Astrocyte (in vitro differentiated cells and primary cell): ENCODE data around the gene BICD1.

Experiments used
- EZH2 ChIP-seq: IDR thresholded peaks from 2 replicates; pipeline ENCODE4 v1.6.1; 2012; ENCODE audit warnings: mild to moderate bottlenecking, low read length, inconsistent platforms; ENCODE audit not compliant: insufficient read depth
- TF ChIP-seq, protein P1 (sequence below): IDR thresholded peaks from 2 replicates; pipeline ENCODE4 v1.5.1; 2011; ENCODE audit warnings: low read depth, mild to moderate bottlenecking, inconsistent platforms, low read length, moderate library complexity; ENCODE audit not compliant: insufficient read depth

DNA sequence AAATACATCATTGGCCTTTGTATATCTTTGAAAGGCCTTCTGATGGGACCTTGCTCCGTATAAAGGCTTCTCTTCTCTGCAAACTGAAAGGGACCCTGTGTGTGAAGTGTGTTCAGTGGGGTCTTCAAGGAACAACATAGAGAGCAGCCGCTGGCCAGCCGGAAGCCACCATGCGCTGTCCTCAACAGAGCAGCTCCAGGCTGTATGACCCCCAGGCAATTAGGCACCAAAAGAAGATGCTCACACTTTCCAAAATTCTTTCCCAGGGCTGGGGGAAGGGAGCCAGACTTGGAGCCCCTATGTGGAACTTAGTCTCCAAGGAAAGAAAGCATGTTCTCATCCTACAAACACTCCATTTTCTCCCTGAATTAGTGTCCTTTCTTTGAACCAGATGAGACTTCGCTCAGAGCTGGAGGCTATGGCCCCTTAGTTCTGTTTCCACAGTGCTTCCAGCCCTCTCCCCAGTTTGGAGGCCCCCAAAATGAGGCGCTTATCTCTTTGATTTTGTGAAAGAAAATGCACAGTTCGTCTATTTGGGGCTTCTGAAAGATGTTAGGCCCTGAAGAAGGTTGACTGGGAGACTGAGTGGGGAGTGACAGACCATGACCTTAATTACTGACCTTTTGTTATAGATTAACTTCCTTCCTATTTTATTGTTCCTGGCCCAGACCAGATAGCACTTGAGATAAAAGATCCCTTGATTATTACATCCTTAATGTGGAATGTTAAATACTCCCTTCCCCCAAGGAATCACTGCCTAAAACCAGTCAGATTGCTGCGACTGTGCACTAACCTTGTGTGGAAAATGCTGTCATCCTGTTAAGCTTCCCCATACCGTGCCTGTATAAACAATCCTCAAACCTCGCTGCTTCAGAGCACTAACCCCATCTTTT lies 164.4 kb downstream of the BICD1 start:
- TF ChIP-seq, protein P1, sequence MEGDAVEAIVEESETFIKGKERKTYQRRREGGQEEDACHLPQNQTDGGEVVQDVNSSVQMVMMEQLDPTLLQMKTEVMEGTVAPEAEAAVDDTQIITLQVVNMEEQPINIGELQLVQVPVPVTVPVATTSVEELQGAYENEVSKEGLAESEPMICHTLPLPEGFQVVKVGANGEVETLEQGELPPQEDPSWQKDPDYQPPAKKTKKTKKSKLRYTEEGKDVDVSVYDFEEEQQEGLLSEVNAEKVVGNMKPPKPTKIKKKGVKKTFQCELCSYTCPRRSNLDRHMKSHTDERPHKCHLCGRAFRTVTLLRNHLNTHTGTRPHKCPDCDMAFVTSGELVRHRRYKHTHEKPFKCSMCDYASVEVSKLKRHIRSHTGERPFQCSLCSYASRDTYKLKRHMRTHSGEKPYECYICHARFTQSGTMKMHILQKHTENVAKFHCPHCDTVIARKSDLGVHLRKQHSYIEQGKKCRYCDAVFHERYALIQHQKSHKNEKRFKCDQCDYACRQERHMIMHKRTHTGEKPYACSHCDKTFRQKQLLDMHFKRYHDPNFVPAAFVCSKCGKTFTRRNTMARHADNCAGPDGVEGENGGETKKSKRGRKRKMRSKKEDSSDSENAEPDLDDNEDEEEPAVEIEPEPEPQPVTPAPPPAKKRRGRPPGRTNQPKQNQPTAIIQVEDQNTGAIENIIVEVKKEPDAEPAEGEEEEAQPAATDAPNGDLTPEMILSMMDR, result no peak
- no peak for TF ChIP-seq EZH2
